Mesendoderm (in vitro differentiated cells): ENCODE data around the gene CCND2.

ENCODE experiments used
- DNase-seq: peaks from one replicate; pipeline ENCODE4 v3.0.0; 2013
- H2AK5ac ChIP-seq: 2 replicates; pipeline ENCODE4 v1.6.1; 2013; ENCODE audit warnings: low read length, inconsistent platforms
- H2BK120ac ChIP-seq: 2 replicates; pipeline ENCODE4 v1.6.1; 2013; ENCODE audit warnings: low read depth, mild to moderate bottlenecking, low read length, moderate library complexity, mixed read lengths
- H2BK15ac ChIP-seq: replicated peaks from 2 replicates; pipeline ENCODE4 v1.6.1; 2013; ENCODE audit warnings: low read depth, mild to moderate bottlenecking, moderate library complexity
- H2BK5ac ChIP-seq: 2 replicates; pipeline ENCODE4 v1.6.1; 2013; ENCODE audit warnings: low read length, inconsistent platforms
- H3K18ac ChIP-seq: 2 replicates; pipeline ENCODE4 v1.6.1; 2013; ENCODE audit warnings: mild to moderate bottlenecking, low read length, mixed read lengths
- H3K23ac ChIP-seq: one replicate; pipeline ENCODE4 v1.6.1; 2013; ENCODE audit warnings: low read length
- H3K27ac ChIP-seq: 2 replicates; pipeline ENCODE4 v1.5.1; 2013; ENCODE audit warnings: low read depth, mild to moderate bottlenecking, inconsistent platforms, low read length, moderate library complexity
- H3K27me3 ChIP-seq: 2 replicates; pipeline ENCODE4 v1.6.1; 2013; ENCODE audit warnings: low read length, control low read depth, mild to moderate bottlenecking, inconsistent platforms; ENCODE audit not compliant: insufficient read depth, poor library complexity
- H3K36me3 ChIP-seq: 2 replicates; pipeline ENCODE4 v1.6.1; 2013; ENCODE audit warnings: low read length, inconsistent platforms; ENCODE audit not compliant: control insufficient read depth, insufficient read depth
- H3K4ac ChIP-seq: one replicate; pipeline ENCODE4 v1.6.1; 2013; ENCODE audit warnings: low read depth, mild to moderate bottlenecking, low read length, moderate library complexity
- H3K4me1 ChIP-seq: 2 replicates; pipeline ENCODE4 v1.6.1; 2013; ENCODE audit warnings: low read depth, low read length, inconsistent platforms; ENCODE audit not compliant: control insufficient read depth
- H3K4me2 ChIP-seq: 2 replicates; pipeline ENCODE4 v1.6.1; 2013; ENCODE audit warnings: low read length
- H3K4me3 ChIP-seq: 2 replicates; pipeline ENCODE4 v1.5.1; 2013; ENCODE audit warnings: mild to moderate bottlenecking, low read length
- H3K56ac ChIP-seq: one replicate; pipeline ENCODE4 v1.6.1; 2013; ENCODE audit warnings: low read length
- H3K79me1 ChIP-seq: 2 replicates; pipeline ENCODE4 v1.6.1; 2013; ENCODE audit warnings: low read length, inconsistent platforms
- H3K79me2 ChIP-seq: 2 replicates; pipeline ENCODE4 v1.6.1; 2013; ENCODE audit warnings: mild to moderate bottlenecking, low read length; ENCODE audit not compliant: control insufficient read depth, insufficient read depth
- H3K9ac ChIP-seq: 2 replicates; pipeline ENCODE4 v1.6.1; 2013; ENCODE audit warnings: low read length, inconsistent platforms
- H4K5ac ChIP-seq: one replicate; pipeline ENCODE4 v1.6.1; 2013; ENCODE audit warnings: low read length
- H4K8ac ChIP-seq: one replicate; pipeline ENCODE4 v1.6.1; 2013; ENCODE audit warnings: low read depth, mild to moderate bottlenecking, control low read depth, low read length, moderate library complexity
- WGBS: extraction: QIAGEN DNeasy Blood & Tissue Kit; methylation state at CpG from one replicate; pipeline ENCODE4 v1.1.7; 2013; ENCODE audit warnings: low lambda C conversion rate, missing lambda C conversion rate; ENCODE audit not compliant: insufficient coverage; ENCODE audit errors: extremely low coverage; 5-methylcytosine and 5-hydroxymethylcytosine counted together

Gene CCND2

DNA sequence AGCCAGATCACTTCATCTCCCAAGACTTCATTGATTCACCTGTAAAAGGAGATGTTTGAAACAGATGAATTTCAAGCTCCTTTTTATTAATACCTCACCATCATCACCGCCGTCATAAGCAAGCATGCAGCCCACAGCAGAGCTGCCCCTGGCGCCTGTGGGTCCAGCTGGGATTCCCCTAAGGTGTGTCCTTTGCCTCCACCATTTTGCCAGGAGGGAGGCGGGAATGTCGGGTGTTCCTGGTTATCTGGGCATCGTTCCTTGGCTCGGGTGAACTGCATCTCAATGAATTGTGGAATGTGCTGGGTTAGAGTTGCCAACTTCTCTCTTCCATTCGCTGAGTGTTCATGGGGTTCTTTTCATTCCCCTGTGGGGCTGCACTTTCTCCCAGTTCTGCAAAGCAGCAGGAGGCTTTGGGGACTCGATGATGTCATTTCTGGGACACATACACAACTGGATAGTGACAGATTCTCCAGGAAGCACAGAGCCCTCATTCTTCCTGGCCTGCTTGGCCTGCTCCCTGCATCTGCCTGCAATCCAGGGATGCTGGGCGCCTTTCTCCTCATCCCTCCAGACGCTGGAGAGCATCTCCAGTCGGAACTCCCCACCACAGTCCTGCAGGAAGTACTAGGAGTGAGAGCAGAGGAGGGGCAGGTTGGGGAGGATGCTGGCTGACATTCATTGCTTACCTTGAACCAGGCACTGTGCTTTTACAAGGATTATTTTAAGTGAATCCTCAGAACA lies 10.1 kb downstream of the CCND2 start:
- H3K4me2 ChIP-seq: no peak overlapping the region
- no peak overlapping the region for H2BK15ac ChIP-seq
- no peak overlapping the region for H3K18ac ChIP-seq
- no peak for DNase-seq
- no peak overlapping the region for H4K8ac ChIP-seq
- WGBS: no CpG with 5 or more reads among the region's 12 CpGs
- H3K4me1 ChIP-seq: peaks cover 2% of the 10 kb centered on the region
- peaks cover 44% of the 10 kb centered on the region for H3K36me3 ChIP-seq
- H3K27me3 ChIP-seq: no peaks in the 10 kb centered on the region
- H2BK5ac ChIP-seq: no peak overlapping the region
- H3K4me3 ChIP-seq: no peak overlapping the region
- peaks cover 38% of the 10 kb centered on the region for H3K79me1 ChIP-seq
- H3K79me2 ChIP-seq: peaks cover 84% of the 10 kb centered on the region
- no peak overlapping the region for H2AK5ac ChIP-seq
- H2BK120ac ChIP-seq: no peak overlapping the region
- H3K56ac ChIP-seq: no peak overlapping the region
- H3K4ac ChIP-seq: no peak overlapping the region
- H3K27ac ChIP-seq: no peak overlapping the region
- H3K9ac ChIP-seq: no peak overlapping the region
- no peak overlapping the region for H4K5ac ChIP-seq
- no peak overlapping the region for H3K23ac ChIP-seq

DNA sequence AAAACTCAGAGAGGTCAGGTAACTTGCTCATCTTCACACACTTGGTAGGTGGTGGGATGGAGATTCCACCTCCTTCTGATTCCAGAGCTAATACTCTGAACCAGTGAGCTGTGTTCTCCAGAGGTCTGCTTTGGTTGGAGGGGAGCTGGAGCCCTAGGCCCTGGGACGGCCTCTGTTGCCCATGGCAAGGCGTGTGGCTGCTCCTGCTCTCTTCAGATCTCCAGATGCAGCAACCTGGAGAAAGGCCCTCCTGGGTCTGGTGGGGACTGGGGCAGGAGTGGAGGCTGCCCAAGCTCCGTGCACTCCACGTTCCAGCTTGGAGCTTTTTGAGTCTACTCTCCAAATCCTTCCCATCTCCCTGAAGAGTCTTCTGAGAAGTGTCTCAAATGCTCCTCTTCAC lies 10.7 kb downstream of the CCND2 start:
- H4K5ac ChIP-seq: no peak overlapping the region
- H3K4me2 ChIP-seq: no peak overlapping the region
- H2AK5ac ChIP-seq: no peak overlapping the region
- H3K27me3 ChIP-seq: no peaks in the 10 kb centered on the region
- H2BK120ac ChIP-seq: no peak overlapping the region
- no peak overlapping the region for H3K4ac ChIP-seq
- H2BK5ac ChIP-seq: no peak overlapping the region
- H2BK15ac ChIP-seq: no peak overlapping the region
- peaks cover 46% of the 10 kb centered on the region for H3K36me3 ChIP-seq
- H3K23ac ChIP-seq: no peak overlapping the region
- H3K18ac ChIP-seq: no peak overlapping the region
- DNase-seq: no peak
- H3K4me3 ChIP-seq: no peak overlapping the region
- peaks cover 87% of the 10 kb centered on the region for H3K79me2 ChIP-seq
- WGBS: no CpG with 5 or more reads among the region's 4 CpGs
- H4K8ac ChIP-seq: no peak overlapping the region
- H3K9ac ChIP-seq: no peak overlapping the region
- peaks cover 41% of the 10 kb centered on the region for H3K79me1 ChIP-seq
- no peaks in the 10 kb centered on the region for H3K4me1 ChIP-seq
- H3K56ac ChIP-seq: no peak overlapping the region
- H3K27ac ChIP-seq: no peak overlapping the region

DNA sequence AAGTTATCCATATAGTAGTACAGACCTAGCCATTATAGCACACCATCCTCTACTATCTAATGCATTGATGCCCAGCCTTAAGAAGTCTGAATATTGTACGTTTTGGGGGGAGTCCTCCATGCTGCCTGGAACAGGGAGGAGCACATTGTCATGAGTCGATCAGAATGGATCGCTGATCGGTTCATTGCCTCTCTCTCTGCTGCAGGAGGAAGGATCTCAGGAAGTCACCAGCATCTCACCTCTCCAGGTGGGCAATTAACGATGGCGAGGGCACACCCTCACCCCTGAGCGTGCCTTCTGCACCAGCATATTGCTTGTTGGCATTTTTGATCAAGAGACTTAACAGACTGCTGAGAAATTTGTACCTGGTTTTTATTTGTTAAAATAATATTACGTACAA lies 11.5 kb downstream of the CCND2 start:
- no peak overlapping the region for H4K5ac ChIP-seq
- H3K4me3 ChIP-seq: no peak overlapping the region
- no peak overlapping the region for H3K27ac ChIP-seq
- no peak overlapping the region for H2BK5ac ChIP-seq
- H4K8ac ChIP-seq: no peak overlapping the region
- no peak overlapping the region for H3K4ac ChIP-seq
- no peak overlapping the region for H3K23ac ChIP-seq
- no peak overlapping the region for H2AK5ac ChIP-seq
- H3K36me3 ChIP-seq: peaks cover 45% of the 10 kb centered on the region
- no peak overlapping the region for H3K18ac ChIP-seq
- no peaks in the 10 kb centered on the region for H3K4me1 ChIP-seq
- 100% methylated on average over 1 of the region's 8 CpGs for WGBS
- no peak overlapping the region for H3K9ac ChIP-seq
- no peak overlapping the region for H2BK120ac ChIP-seq
- no peak overlapping the region for H3K4me2 ChIP-seq
- no peaks in the 10 kb centered on the region for H3K27me3 ChIP-seq
- no peak overlapping the region for H3K56ac ChIP-seq
- peaks cover 36% of the 10 kb centered on the region for H3K79me1 ChIP-seq
- H3K79me2 ChIP-seq: peaks cover 87% of the 10 kb centered on the region
- no peak overlapping the region for H2BK15ac ChIP-seq
- no peak for DNase-seq

- Histone ChIP-seq H3K27me3 (no peaks in the 10 kb centered on the region), H3K4me1 (no peaks in the 10 kb centered on the region)
- DNase-seq: no peak
These were observed 12.7 kb downstream of the CCND2 start for GRCh38 chr12:4286228-4286627.

DNA sequence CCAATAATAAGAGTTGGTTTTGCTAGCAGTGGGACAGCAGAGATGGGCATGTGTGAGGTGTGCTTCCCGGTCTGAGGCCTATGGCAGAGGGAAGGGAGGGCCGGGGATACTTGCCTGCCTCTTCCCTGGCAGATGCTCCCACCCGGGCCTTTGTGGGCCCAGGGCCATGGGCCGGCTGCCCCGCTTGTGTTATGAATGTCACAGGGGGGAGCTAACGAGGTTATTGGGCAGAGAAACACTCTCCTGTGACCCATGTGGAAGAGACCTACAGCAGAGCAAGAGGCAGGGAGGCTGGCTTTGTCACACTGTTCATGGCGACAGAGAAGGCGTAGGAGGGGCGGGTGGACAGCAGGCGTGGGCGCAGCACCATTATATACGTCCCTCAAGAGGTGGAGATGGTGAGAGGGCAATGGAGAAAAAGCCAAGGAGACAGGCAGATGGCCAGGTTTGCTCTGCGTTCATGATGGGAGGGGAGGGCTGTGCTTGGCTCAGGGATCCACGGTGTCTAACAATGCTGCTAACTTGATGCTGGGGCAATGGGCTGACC lies 13.3 kb downstream of the CCND2 start:
- H3K4me3 ChIP-seq: no peak overlapping the region
- H2AK5ac ChIP-seq: no peak overlapping the region
- H3K27ac ChIP-seq: no peak overlapping the region
- H3K4me2 ChIP-seq: no peak overlapping the region
- DNase-seq: no peak
- H3K79me1 ChIP-seq: peaks cover 32% of the 10 kb centered on the region
- H2BK5ac ChIP-seq: no peak overlapping the region
- WGBS: no CpG with 5 or more reads among the region's 14 CpGs
- no peak overlapping the region for H3K18ac ChIP-seq
- no peak overlapping the region for H2BK120ac ChIP-seq
- H3K23ac ChIP-seq: no peak overlapping the region
- H3K9ac ChIP-seq: no peak overlapping the region
- H4K8ac ChIP-seq: no peak overlapping the region
- no peaks in the 10 kb centered on the region for H3K27me3 ChIP-seq
- peaks cover 89% of the 10 kb centered on the region for H3K79me2 ChIP-seq
- H3K56ac ChIP-seq: no peak overlapping the region
- H3K4me1 ChIP-seq: no peaks in the 10 kb centered on the region
- peaks cover 49% of the 10 kb centered on the region for H3K36me3 ChIP-seq
- no peak overlapping the region for H4K5ac ChIP-seq
- H2BK15ac ChIP-seq: no peak overlapping the region
- H3K4ac ChIP-seq: no peak overlapping the region

More at GRCh38 chr12:4286228-4286627, 12.7 kb downstream of the CCND2 start:
- Histone ChIP-seq H2AK5ac (no peak overlapping the region), H3K27ac (no peak overlapping the region), H3K18ac (no peak overlapping the region), H2BK15ac (no peak overlapping the region), H3K9ac (no peak overlapping the region), H4K8ac (no peak overlapping the region), H3K4me3 (no peak overlapping the region), H3K36me3 (peaks cover 46% of the 10 kb centered on the region), H4K5ac (no peak overlapping the region), H3K79me1 (peaks cover 31% of the 10 kb centered on the region), H3K4ac (no peak overlapping the region), H3K23ac (no peak overlapping the region), H2BK5ac (no peak overlapping the region), H3K56ac (no peak overlapping the region), H3K79me2 (peaks cover 87% of the 10 kb centered on the region), H2BK120ac (no peak overlapping the region), H3K4me2 (no peak overlapping the region)
- no CpG with 5 or more reads among the region's 12 CpGs for WGBS
